Measurements from ENCODE around the gene WDR76. TPM values are rescaled to one million over a fixed set of nuclear protein-coding genes. Genes with fewer than 3 reads are reported as not detected.

WDR76 gene
- total RNA-seq, 4 donors from 2014 or later: 4.7 to 9.7 (median 6.8) TPM

DNA sequence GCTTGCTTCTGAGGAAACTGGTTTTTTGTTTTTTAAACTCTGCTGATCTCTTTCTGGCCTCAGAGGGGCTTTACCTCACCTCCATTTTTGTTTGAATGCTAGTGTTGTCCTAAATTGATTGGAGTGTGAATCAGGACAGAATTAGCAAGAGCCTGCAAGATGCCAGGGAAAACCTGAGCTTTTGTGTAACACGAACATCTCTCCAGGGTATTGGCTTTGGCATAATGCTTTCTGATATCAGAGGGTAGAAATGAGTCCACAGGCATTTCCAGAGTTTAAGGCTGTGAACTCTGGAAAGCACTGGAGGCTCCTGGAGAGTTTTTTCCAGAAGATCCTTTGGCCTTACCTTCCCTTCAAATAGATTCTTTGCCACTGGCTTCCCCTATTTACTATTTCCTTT is 87.1 kb downstream of the WDR76 start:
- no peak for TF ChIP-seq CTCF (IDR thresholded peaks at IDR 0.05; ENCODE audit: low read depth)

- TF ChIP-seq CTCF (IDR thresholded peaks at IDR 0.05; ENCODE audit: low read depth): no peak
These were observed 89.0 kb downstream of the WDR76 start for GRCh38 chr15:43915631-43916325.

GRCh38 chr15:43916326-43916660 is 89.5 kb downstream of the WDR76 start:
- TF ChIP-seq CTCF (IDR thresholded peaks at IDR 0.05; ENCODE audit: low read depth): no peak

Small RNA genes lying within 50 kb of the gene (small RNA-seq; reads per million reads assigned to genes)
- not detected for gene MIR1282
- gene RF00019: 0.49 reads per million

Other genes starting within 250 kb of the WDR76 start
- gene PPIP5K1, start 236.8 kb upstream of the WDR76 start, total RNA-seq: 10 to 100 TPM; 10.6 to 37.2 (median 23.5) TPM
- under 1 TPM in 1 of 4 donors, not detected in 3; 0.68 TPM for gene CKMT1B, start 233.0 kb upstream of the WDR76 start, total RNA-seq
- under 1 TPM; 0.19 to 0.85 (median 0.27) TPM for gene STRC, start 208.2 kb upstream of the WDR76 start, total RNA-seq
- gene CATSPER2, start 178.2 kb upstream of the WDR76 start, total RNA-seq: 1 to 10 TPM in 3 of 4 donors, under 1 TPM in 1; 0.88 to 3.7 (median 1.7) TPM
- not detected for gene CKMT1A, start 133.1 kb upstream of the WDR76 start, total RNA-seq
- 100 to 1,000 TPM in 3 of 4 donors, 10 to 100 TPM in 1; 87.6 to 129 (median 121) TPM for gene PDIA3, start 80.6 kb upstream of the WDR76 start, total RNA-seq
- gene ELL3, start 50.0 kb upstream of the WDR76 start, total RNA-seq: 1 to 10 TPM; 2.6 to 4.4 (median 3.1) TPM
- 1,000 to 10,000 TPM in 1 of 4 donors, 100 to 1,000 TPM in 3; 542 to 1,015 (median 749) TPM for gene SERF2, start 34.7 kb upstream of the WDR76 start, total RNA-seq
- gene SERINC4, start 26.8 kb upstream of the WDR76 start, total RNA-seq: not detected
- gene HYPK, start 26.4 kb upstream of the WDR76 start, total RNA-seq: 10 to 100 TPM; 10.4 to 36.8 (median 15.9) TPM
- 10 to 100 TPM; 10.7 to 14.8 (median 12.9) TPM for gene MFAP1, start 2.3 kb upstream of the WDR76 start, total RNA-seq

Measured in subcutaneous adipose tissue (tissue), 4 donors.